GM18868 (cell line): ENCODE data around the gene CSH1.
"Not testable (repeated sequence)": the region's sequence is repeated elsewhere in the genome, so short reads cannot be mapped to it uniquely, and the experiment has no call there.

Experiments used
- ATAC-seq: cut with Tn5 transposase; IDR thresholded peaks from one replicate; pipeline ENCODE4 v1.9.1; 2021; ENCODE audit warnings: mild to moderate bottlenecking, moderate library complexity; ENCODE audit not compliant: unreplicated experiment

CSH1 gene

GRCh38 chr17:63907161-63907778 is 10.9 kb upstream of the CSH1 start:
- not testable (repeated sequence) for ATAC-seq

DNA sequence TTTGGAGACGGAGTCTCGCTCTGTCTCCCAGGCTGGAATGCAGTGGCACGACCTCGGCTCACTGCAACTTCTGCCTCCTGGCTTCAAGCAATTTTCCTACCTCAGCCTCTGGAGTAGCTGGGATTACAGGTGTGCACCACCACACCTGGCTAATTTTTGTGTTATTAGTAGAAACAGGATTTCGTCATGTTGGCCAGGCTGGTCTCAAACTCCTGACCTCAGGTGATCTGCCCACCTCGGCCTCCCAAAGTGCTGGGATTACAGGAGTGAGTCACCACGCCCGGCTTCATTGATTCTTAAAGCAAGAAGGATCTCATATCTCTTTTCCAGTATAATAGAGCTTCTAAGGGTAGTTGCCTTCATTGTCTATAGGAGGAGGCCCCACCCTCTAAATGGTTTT is 8.4 kb upstream of the CSH1 start:
- ATAC-seq: not testable (repeated sequence)

GRCh38 chr17:63903787-63904201 is 7.4 kb upstream of the CSH1 start:
- not testable (repeated sequence) for ATAC-seq

GRCh38 chr17:63901971-63902370 is 5.6 kb upstream of the CSH1 start:
- ATAC-seq: not testable (repeated sequence)

- not testable (repeated sequence) for ATAC-seq
These were observed 2.8 kb upstream of the CSH1 start for GRCh38 chr17:63898899-63899798.

DNA sequence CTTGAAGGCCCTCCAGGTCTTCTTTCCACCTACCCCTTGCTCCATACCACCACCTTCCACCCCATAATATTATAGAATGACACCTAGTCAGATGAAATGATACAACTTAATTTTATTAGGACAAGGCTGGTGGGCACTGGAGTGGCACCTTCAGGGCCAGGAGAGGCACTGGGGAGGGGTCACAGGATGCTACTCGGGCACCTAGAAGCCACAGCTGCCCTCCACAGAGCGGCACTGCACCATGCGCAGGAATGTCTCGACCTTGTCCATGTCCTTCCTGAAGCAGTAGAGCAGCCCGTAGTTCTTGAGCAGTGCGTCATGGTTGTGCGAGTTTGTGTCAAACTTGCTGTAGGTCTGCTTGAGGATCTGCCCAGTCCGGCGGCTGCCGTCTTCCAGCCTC is 1.6 kb downstream of the CSH1 start:
- not testable (repeated sequence) for ATAC-seq

GRCh38 chr17:63894021-63894420 is 2.4 kb downstream of the CSH1 start:
- not testable (repeated sequence) for ATAC-seq

- ATAC-seq: not testable (repeated sequence)
These were observed 3.9 kb downstream of the CSH1 start for GRCh38 chr17:63892316-63893037.

DNA sequence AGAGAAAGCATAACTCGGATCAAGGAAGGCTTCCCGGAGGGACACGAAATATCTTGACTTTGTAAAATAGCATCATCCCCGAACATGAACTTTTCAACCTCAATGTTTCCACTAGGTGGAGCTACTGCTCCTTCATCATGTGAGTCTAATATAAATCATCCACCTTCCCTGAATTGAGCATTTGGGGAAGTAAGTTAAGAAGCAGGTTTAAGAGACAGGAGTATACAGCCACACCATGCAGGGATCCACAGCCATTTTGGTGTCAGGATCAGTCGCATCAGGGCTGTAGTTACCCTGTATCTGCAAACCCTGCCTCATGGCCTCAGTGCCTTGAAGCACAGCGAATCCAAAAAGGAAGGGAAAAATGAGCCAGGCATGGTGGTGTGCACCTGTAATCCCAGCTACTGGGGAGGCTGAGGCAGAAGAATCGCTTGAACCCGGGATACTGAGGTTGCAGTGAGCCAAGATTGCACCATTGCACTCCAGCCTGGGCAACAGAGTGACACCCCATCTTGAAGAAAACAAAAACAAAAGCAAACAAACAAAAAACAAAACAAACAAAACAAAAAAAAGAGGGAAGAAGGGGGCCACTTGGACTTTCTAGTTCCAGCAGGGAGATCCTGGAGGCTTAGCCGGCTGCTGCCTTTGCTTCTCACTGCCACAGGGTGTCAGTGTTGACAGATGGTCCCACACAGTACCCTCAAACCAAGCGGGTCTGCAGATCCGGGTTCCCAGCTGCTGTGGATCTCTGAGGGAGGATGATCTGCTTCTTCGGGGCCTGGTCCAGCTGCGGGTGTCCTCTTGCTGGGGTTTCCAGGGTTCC is 7.1 kb downstream of the CSH1 start:
- ATAC-seq: not testable (repeated sequence)

GRCh38 chr17:63885119-63885518 is 11.3 kb downstream of the CSH1 start:
- not testable (repeated sequence) for ATAC-seq

GRCh38 chr17:63882626-63883126 is 13.7 kb downstream of the CSH1 start:
- ATAC-seq: not testable (repeated sequence)

DNA sequence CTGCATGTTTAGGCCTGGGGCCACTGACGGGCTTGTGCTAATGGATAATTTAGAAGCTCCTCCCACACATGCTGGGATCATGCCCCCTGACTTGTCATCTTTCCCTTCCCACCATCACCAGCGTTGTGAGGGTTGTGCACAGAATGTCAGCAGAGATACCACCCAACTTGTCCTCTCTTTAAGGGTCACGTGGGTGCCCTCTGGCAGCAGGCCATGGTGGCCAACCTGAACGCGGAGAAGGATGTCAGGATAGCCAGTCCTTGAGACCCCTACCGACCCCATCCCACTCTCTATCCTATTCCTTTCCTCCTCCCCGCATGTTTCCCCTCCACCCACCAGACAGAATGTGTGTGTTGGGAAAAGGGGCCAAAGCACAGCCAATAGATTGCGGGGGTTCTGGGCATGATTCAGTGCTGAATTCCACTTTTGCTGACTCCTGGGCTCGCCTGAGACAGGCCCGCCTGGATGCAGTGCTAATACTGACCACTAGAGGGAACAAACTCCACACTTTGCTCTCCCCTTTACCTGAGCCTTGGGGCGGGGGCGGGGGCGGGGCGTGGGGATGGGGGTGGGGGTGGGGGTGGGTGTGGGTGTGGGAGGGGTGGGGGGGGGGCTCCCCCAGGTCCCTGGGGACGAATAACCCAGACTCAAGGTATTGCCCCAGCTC is 14.3 kb downstream of the CSH1 start, which contains the start of gene GH2:
Gene GH2, minus strand, starts transcription at position 10 of the 667 bp plus-strand sequence. CDS start 143 bp downstream, outside the sequence.
- no peak for ATAC-seq

DNA sequence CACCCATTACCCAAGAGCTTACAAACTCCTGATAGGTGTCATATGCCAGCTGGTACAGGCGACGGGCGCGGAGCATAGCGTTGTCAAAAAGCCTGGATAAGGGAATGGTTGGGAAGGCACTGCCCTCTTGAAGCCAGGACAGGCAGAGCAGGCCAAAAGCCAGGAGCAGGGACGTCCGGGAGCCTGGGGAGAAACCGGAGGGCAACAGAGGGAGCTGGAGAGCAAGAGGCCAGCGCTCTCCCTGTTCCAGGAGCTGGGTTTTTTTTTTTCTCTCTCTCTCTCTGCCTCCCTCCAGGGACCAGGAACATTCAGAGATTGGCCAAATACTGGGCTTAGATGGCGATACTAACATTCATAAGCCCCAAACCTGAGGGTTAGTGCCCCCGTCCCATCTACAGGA is 15.0 kb downstream of the CSH1 start:
- ATAC-seq: not testable (repeated sequence)

GRCh38 chr17:63880706-63881105 is 15.7 kb downstream of the CSH1 start:
- ATAC-seq: no peak

GRCh38 chr17:63878413-63878812 is 18.0 kb downstream of the CSH1 start:
- not testable (repeated sequence) for ATAC-seq

DNA sequence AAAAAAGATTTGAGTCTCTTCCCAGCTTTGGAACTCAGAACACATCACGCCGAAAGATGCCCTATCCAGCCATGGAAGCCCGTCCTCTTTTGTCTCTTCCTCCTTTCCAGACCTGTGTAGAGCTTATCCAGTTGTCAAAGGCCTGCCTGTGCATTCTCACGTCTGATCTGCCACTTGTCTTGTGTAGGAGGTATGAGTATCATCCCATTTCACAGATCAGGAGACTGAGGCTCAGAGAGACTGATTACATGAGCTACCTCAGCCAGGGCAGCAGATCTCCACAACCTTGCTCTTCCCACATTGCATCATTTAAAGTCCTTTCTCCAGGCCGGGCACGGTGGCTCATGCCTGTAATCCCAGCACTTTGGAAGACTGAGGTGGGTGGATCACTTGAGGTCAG is 21.7 kb downstream of the CSH1 start:
- not testable (repeated sequence) for ATAC-seq

DNA sequence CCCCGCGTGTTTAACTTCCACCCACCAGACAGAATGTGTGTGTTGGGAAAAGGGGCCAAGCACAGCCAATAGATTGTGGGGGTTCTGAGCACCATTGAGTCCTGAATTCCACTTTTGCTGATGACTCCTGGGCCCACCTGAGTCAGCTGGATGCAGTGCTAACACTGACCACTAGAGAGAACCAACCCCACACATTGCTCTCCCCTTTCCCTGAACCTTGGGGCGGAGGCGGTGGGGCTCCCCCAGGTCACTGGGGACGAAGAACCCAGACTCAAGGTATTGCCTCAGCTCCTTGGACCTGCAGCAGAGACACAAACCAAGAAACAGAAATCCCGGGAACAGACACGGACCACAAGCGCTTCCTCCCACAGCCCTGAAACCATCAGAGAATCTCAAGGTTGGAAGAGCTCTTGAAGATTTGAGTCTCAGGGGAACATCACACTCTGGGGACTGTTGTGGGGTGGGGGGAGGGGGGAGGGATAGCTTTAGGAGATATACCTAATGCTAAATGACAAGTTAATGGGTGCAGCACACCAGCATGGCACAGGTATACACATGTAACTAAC is 22.2 kb downstream of the CSH1 start:
- not testable (repeated sequence) for ATAC-seq

GRCh38 chr17:63873577-63873976 is 22.8 kb downstream of the CSH1 start, which contains the start of gene CSH2:
Gene CSH2 (minus strand): TSS chr17:63873677. CDS start chr17:63873614, 63 bp downstream.
- not testable (repeated sequence) for ATAC-seq
